Ishikawa (cell line): Measurements from ENCODE around the gene HIGD1A.

Source experiments
- CEBPB ChIP-seq: IDR thresholded peaks from 2 replicates; pipeline ENCODE4 v1.6.1; 2012
- NFIC ChIP-seq: IDR thresholded peaks from 2 replicates; pipeline ENCODE4 v1.6.1; 2012
- TAF1 ChIP-seq: IDR thresholded peaks from 2 replicates; pipeline ENCODE4 v1.6.1; 2012; ENCODE audit warnings: low read depth, mild to moderate bottlenecking
- YY1 ChIP-seq: IDR thresholded peaks from 2 replicates; pipeline ENCODE4 v1.6.1; 2012; ENCODE audit warnings: low read depth
- ZBTB7A ChIP-seq: IDR thresholded peaks from 2 replicates; pipeline ENCODE4 v1.6.1; 2012; ENCODE audit warnings: low read depth
- TF ChIP-seq, protein P1 (sequence below): IDR thresholded peaks from 2 replicates; pipeline ENCODE4 v1.6.1; 2012

DNA sequence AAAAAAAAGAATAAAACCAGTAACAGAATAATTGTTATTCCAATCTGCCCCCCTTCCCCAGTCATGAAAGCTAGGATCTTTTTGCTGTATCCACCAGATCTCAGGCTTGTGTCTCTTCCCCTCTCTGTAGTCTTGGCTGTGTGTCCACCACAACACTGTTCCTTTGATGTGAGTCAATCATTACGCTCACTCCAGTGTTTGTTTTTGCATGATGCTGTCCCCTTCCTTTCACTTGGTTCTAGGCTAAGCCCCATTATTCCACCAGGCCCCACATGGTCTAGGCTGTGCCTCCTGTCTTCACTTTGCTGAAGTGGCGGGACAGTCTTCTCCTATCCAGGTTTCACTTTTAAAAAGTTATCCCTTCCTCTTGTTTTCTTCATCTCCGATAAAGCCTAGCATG is 18.5 kb upstream of the HIGD1A start:
- TF ChIP-seq TAF1 (no peak), NFIC (no peak), ZBTB7A (no peak), YY1 (no peak), CEBPB (no peak)
- TF ChIP-seq, protein P1, sequence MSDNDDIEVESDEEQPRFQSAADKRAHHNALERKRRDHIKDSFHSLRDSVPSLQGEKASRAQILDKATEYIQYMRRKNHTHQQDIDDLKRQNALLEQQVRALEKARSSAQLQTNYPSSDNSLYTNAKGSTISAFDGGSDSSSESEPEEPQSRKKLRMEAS = no peak
